Muscle layer of colon (tissue), 2 donors: ENCODE data around the gene ZCCHC24.
"Not testable (repeated sequence)": the region's sequence is repeated elsewhere in the genome, so short reads cannot be mapped to it uniquely, and the experiment has no call there.

ENCODE experiments used
- H3K27ac ChIP-seq: one replicate; pipeline ENCODE4 v1.7.0; 2013; ENCODE audit warnings: low read depth, mild to moderate bottlenecking, low read length, moderate library complexity
- H3K27me3 ChIP-seq, 2 donors: one replicate each; pipeline ENCODE4 v1.7.0; 2013; ENCODE audit warnings: low read length in 2 of 2, mild to moderate bottlenecking in 2 of 2; ENCODE audit not compliant: insufficient read depth in 2 of 2, control insufficient read depth in 1 of 2
- H3K36me3 ChIP-seq: one replicate; pipeline ENCODE4 v1.7.0; 2013; ENCODE audit warnings: mild to moderate bottlenecking, low read length; ENCODE audit not compliant: insufficient read depth
- H3K4me1 ChIP-seq: one replicate; pipeline ENCODE4 v1.7.0; 2013; ENCODE audit warnings: mild to moderate bottlenecking, low read length; ENCODE audit not compliant: insufficient read depth
- H3K4me3 ChIP-seq, 2 donors: one replicate each; pipeline ENCODE4 v1.7.0; 2013; ENCODE audit warnings: low read length in 2 of 2, low read depth in 1 of 2, mild to moderate bottlenecking in 1 of 2, moderate library complexity in 1 of 2
- H3K9ac ChIP-seq: one replicate; pipeline ENCODE4 v1.7.0; 2013; ENCODE audit warnings: low read length
- H3K9me3 ChIP-seq: one replicate; pipeline ENCODE4 v1.7.0; 2013; ENCODE audit warnings: mild to moderate bottlenecking, low read length
- donor health status: abdominal sarcoma.
- donor health status: Adenocarcinoma of cecum.

The ZCCHC24 gene

DNA sequence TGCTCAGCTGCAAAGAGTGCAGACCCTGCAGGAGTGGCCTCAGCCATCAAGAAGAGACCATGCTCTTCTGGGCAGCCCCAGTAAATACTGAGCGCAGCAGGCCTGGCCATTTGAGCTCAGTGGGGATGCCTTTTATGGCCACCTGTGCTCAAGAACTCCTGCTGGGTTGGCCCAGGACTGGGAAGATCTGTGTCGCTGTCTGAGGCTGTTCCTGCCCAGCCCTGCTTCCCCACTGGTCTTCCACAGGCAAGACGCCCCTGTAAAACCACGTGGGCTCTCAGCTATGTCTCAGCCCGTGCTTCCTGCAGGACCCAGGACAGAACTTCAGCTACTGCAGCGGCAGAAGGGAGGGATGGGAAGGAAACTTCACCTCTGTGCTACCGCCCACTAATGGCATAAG lies 108.7 kb downstream of the ZCCHC24 start:
- no peaks in the 10 kb centered on the region for H3K9me3 ChIP-seq
- no peak overlapping the region for H3K27ac ChIP-seq
- peaks cover 13% of the 10 kb centered on the region for H3K4me1 ChIP-seq
- no peaks in the 10 kb centered on the region for H3K36me3 ChIP-seq
- no peaks in the 10 kb centered on the region for H3K27me3 ChIP-seq
- H3K9ac ChIP-seq: no peak overlapping the region
- H3K4me3 ChIP-seq: no peak overlapping the region

DNA sequence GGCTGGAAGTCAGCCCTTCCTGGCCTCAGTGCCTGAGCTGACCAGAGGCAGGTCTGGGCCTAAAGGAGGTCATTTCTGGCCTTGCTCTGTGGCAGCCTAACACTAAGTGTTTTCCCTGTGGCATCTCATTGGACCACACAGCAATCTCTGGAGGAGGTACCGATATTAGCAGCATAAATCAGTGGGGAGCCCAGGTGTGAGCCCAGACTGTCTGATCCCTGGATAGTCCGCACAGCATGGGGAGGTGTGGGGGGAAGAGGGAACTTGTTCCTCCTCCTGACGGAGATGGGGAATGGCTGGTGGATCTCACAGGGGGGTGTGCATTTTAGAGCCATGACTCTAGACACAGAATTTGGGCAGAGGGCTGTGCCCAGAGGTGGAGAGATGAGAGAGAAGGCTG lies 109.1 kb downstream of the ZCCHC24 start:
- H3K4me3 ChIP-seq: no peak overlapping the region
- no peak overlapping the region for H3K27ac ChIP-seq
- no peak overlapping the region for H3K9ac ChIP-seq

DNA sequence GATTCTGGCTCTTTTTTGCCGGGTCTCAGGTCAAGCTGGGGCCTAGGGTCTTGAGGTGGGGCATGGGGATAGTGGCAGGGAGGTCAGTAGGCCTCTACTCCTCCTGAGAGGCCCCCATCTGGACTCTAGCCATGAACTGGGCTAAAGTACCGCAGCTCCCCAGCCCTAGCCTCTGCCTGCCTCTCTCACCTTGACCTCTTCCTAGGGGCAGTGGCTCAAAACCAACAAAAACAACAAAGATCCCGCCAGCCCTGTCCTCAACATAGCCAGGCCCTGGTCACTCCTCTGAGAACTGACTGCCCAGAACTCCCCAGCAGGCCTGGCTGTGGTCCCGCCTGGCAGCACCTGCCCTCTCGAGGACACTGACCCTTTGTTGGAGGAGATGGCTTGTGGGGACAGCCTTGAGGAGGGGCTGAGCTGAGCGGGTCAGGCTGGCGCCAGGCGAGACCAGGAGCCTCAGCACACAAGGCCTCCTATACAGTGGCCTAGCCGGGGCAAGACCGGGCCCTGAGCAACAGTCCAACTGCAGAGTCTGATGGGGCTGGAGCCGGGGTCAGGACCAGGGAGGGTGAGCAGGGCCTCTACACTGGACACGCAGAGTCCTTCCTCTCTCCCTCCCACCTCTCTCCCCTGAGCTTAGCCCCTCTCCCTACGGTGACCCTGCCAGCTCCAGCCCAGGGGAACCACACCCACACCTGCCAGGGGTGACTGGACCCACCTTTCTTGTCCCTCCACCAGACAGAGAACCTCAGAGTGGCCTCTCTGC lies 109.8 kb downstream of the ZCCHC24 start:
- Histone ChIP-seq H3K4me3 (no peak overlapping the region), H3K27me3 (no peaks in the 10 kb centered on the region), H3K27ac (no peak overlapping the region), H3K9ac (no peak overlapping the region), H3K4me1 (peaks cover 13% of the 10 kb centered on the region), H3K9me3 (no peaks in the 10 kb centered on the region), H3K36me3 (no peaks in the 10 kb centered on the region)

More for the DNA sequence above, 109.1 kb downstream of the ZCCHC24 start:
- H3K36me3 ChIP-seq: no peaks in the 10 kb centered on the region
- no peaks in the 10 kb centered on the region for H3K9me3 ChIP-seq
- H3K27me3 ChIP-seq: no peaks in the 10 kb centered on the region
- peaks cover 13% of the 10 kb centered on the region for H3K4me1 ChIP-seq

DNA sequence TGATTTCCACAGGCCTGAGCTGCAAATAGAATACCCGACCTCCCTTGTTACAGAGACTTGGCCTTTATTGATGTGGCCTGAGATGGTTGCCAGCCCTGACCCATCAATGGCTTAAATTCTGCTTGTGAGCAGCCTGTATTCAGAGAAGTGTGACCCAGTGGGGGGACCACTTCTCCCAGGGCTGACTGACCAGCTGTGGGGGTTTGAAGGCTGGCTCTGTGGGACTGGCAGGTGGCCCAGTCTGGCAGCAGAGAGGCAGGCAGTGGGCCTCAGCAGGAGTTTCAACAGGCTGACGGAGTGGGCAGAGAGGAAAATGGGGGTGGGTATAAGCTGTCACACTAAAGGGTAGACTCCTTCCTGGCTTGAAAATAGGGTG lies 110.3 kb downstream of the ZCCHC24 start:
- no peaks in the 10 kb centered on the region for H3K36me3 ChIP-seq
- H3K9me3 ChIP-seq: no peaks in the 10 kb centered on the region
- no peak overlapping the region for H3K27ac ChIP-seq
- H3K27me3 ChIP-seq: no peaks in the 10 kb centered on the region
- peaks cover 13% of the 10 kb centered on the region for H3K4me1 ChIP-seq
- no peak overlapping the region for H3K9ac ChIP-seq
- no peak overlapping the region for H3K4me3 ChIP-seq

DNA sequence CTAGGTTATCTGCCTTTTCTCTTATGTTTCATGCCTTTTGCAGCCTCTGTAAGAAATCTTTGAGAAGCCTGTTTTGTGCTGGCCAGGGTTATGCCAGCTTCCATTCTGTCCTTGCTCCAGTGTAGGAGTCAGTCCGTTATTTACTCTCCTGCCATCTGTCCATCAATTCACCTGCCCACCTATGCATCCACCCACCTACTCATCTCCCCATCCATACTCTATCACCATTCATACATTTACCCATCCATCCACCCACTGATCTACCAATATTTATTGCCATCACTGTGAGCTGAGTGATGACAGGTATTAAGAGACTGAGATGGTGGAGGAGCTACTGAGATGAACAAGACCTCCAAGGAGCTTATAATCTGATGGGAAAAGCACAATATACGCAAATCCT lies 110.9 kb downstream of the ZCCHC24 start:
- no peaks in the 10 kb centered on the region for H3K36me3 ChIP-seq
- peaks cover 13% of the 10 kb centered on the region for H3K4me1 ChIP-seq
- no peak overlapping the region for H3K4me3 ChIP-seq
- no peaks in the 10 kb centered on the region for H3K27me3 ChIP-seq
- no peak overlapping the region for H3K9ac ChIP-seq
- H3K27ac ChIP-seq: no peak overlapping the region
- H3K9me3 ChIP-seq: no peaks in the 10 kb centered on the region

DNA sequence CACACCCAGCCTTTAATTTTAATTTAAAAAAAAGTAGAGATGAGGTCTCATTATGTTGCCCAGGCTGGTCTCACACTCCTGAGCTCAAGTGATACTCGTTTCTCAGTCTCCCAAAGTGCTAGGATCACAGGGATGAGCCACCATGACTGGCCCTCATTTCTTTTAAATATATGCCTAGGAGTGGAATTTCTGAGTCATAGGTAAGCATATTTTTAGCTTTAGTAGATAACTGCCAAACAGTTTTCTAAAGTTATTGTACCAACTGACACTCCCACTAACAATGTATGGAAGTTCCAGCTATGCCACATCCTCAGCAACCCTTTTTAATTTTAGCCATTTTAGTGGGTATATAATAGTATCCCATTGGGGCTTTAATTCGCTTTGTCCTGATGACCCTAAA lies 111.9 kb downstream of the ZCCHC24 start:
- no peak overlapping the region for H3K9ac ChIP-seq

DNA sequence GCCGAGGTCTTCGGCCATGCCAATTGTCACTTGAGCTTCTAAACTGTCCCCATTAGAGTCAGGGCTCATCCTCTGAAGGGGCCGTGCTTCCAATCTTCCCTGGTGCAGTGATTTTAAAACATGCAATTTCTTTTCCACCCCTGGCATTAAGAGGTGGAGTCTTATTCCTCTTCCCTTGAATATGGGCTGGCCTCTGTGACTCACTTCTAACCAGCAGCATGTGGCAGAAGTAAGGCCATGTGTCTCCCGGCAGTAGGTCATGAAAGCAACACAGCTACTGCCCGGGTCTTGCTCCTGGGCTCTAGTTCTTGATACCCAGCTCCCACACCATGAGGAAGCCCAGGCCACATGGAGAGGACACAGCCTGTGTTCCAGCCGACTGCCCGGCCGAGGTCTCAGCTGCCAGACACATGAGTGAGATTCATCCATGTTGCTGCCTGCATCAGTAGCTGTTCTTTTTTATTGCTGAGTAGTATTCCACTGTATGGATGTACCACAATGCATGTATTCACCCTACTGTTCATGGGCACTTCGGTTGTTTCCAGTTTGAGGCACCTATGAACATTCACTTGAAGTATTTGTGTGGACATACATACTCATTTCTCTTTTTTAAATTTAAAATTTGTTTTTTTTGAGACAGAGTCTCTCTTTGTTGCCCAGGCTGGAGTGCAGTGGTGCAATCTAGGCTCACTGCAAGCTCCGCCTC lies 112.7 kb downstream of the ZCCHC24 start:
- not testable (repeated sequence) for H3K27me3 ChIP-seq, H3K27ac ChIP-seq, H3K4me3 ChIP-seq, H3K9me3 ChIP-seq, H3K36me3 ChIP-seq, H3K9ac ChIP-seq
- peaks cover 13% of the 10 kb centered on the region for H3K4me1 ChIP-seq

More for the DNA sequence above, 111.9 kb downstream of the ZCCHC24 start:
- Histone ChIP-seq H3K36me3 (no peaks in the 10 kb centered on the region), H3K27me3 (no peaks in the 10 kb centered on the region), H3K4me3 (no peak overlapping the region), H3K27ac (no peak overlapping the region), H3K4me1 (peaks cover 13% of the 10 kb centered on the region), H3K9me3 (no peaks in the 10 kb centered on the region)
